IMR-90 (cell line): ENCODE measurements around the gene CENPS. TPM values are rescaled to one million over a fixed set of nuclear protein-coding genes. Genes with fewer than 3 reads are reported as not detected.

Experiments used
- ATAC-seq: fragments of 200-7000 bp; cut with Tn5 transposase; 2 replicates; pipeline ENCODE4 v1.9.1; 2020; ENCODE audit warnings: low read depth, mild to moderate bottlenecking, moderate library complexity
- BruUV-seq: library from RNA; stranded (reverse); fragments of 400-500 nt; replicated peaks from 2 replicates; lab custom pipeline; 2021; lab: Mats Ljungman, UMichigan
- CTCF ChIA-PET: fragments of 300-600 bp; formaldehyde crosslinking; extraction: SDS; loops from one replicate; lab custom pipeline; 2021; ENCODE audit warnings: antibody characterized with exemption; lab: Yijun Ruan, JAX
- POLR2A ChIA-PET: fragments of 300-600 bp; sonication (Branson Sonifier 250); formaldehyde crosslinking; loops from one replicate; lab custom pipeline; 2022; ENCODE audit warnings: antibody characterized with exemption; ENCODE audit not compliant: unreplicated experiment; lab: Charles Lee
- DNase-seq: peaks from one replicate; pipeline ENCODE4 v3.0.0; 2013
- H2AFZ ChIP-seq: replicated peaks from 2 replicates; pipeline ENCODE3; 2013; ENCODE audit warnings: low read length, mild to moderate bottlenecking; ENCODE audit not compliant: poor library complexity
- H2AK5ac ChIP-seq: 2 replicates; pipeline ENCODE4 v1.6.1; 2013; ENCODE audit warnings: low read depth, low read length, inconsistent platforms
- H2AK9ac ChIP-seq: replicated peaks from 2 replicates; pipeline ENCODE3; 2013; ENCODE audit warnings: mild to moderate bottlenecking, low read depth, low read length, moderate library complexity; ENCODE audit not compliant: poor library complexity
- H2BK120ac ChIP-seq: 2 replicates; pipeline ENCODE4 v1.6.1; 2013; ENCODE audit warnings: low read depth, low read length, inconsistent platforms
- H2BK15ac ChIP-seq: 3 replicates; pipeline ENCODE4 v1.6.1; 2013; ENCODE audit warnings: low read depth, low read length, inconsistent platforms
- H2BK20ac ChIP-seq: 2 replicates; pipeline ENCODE4 v1.6.1; 2013; ENCODE audit warnings: low read depth, mild to moderate bottlenecking, inconsistent platforms, low read length, moderate library complexity
- H2BK5ac ChIP-seq: 2 replicates; pipeline ENCODE4 v1.6.1; 2013; ENCODE audit warnings: mild to moderate bottlenecking, low read depth, low read length, inconsistent platforms; ENCODE audit not compliant: poor library complexity, severe bottlenecking
- H3K14ac ChIP-seq: replicated peaks from 2 replicates; pipeline ENCODE4 v1.6.1; 2013; ENCODE audit warnings: low read depth, low read length, inconsistent platforms
- H3K18ac ChIP-seq: 2 replicates; pipeline ENCODE4 v1.6.1; 2013; ENCODE audit warnings: low read depth, low read length, control low read depth
- H3K23ac ChIP-seq: 2 replicates; pipeline ENCODE4 v1.6.1; 2013; ENCODE audit warnings: low read depth, low read length, inconsistent platforms
- H3K27ac ChIP-seq: 2 replicates; pipeline ENCODE4 v1.5.1; 2013; ENCODE audit warnings: mild to moderate bottlenecking, control low read depth, low read length; ENCODE audit not compliant: insufficient read depth
- H3K27me3 ChIP-seq: 2 replicates; pipeline ENCODE4 v1.6.1; 2013; ENCODE audit warnings: low read length; ENCODE audit not compliant: control insufficient read depth, insufficient read depth
- H3K36me3 ChIP-seq: 2 replicates; pipeline ENCODE4 v1.6.1; 2013; ENCODE audit warnings: low read length, mixed read lengths; ENCODE audit not compliant: control insufficient read depth, insufficient read depth
- H3K4ac ChIP-seq: 2 replicates; pipeline ENCODE4 v1.6.1; 2013; ENCODE audit warnings: low read depth, low read length, inconsistent platforms
- H3K4me1 ChIP-seq: 2 replicates; pipeline ENCODE4 v1.6.1; 2013; ENCODE audit warnings: low read length, mixed read lengths; ENCODE audit not compliant: control insufficient read depth, insufficient read depth
- H3K4me2 ChIP-seq: 2 replicates; pipeline ENCODE4 v1.6.1; 2013; ENCODE audit warnings: low read depth, mild to moderate bottlenecking, control low read depth, low read length, moderate library complexity
- H3K4me3 ChIP-seq: 2 replicates; pipeline ENCODE4 v1.5.1; 2013; ENCODE audit warnings: low read depth, mild to moderate bottlenecking, control low read depth, low read length, moderate library complexity; ENCODE audit not compliant: insufficient read depth
- H3K56ac ChIP-seq: 2 replicates; pipeline ENCODE4 v1.6.1; 2013; ENCODE audit warnings: low read length, inconsistent platforms; ENCODE audit not compliant: insufficient read depth; ENCODE audit errors: extremely low read depth
- H3K79me1 ChIP-seq, 2 experiments: 2 replicates each; pipeline ENCODE4 v1.6.1; 2013; ENCODE audit warnings: low read length in 2 of 2, inconsistent platforms in 1 of 2, low read depth in 1 of 2
- H3K9ac ChIP-seq: 2 replicates; pipeline ENCODE4 v1.6.1; 2013; ENCODE audit warnings: low read depth, low read length, control low read depth
- H3K9me1 ChIP-seq: 2 replicates; pipeline ENCODE4 v1.6.1; 2013; ENCODE audit warnings: low read length, inconsistent platforms; ENCODE audit not compliant: insufficient read depth
- H3K9me3 ChIP-seq: 2 replicates; pipeline ENCODE4 v1.6.1; 2013; ENCODE audit warnings: low read length; ENCODE audit not compliant: control insufficient read depth, insufficient read depth
- H4K20me1 ChIP-seq: 2 replicates; pipeline ENCODE4 v1.6.1; 2013; ENCODE audit warnings: low read length, inconsistent platforms; ENCODE audit not compliant: insufficient read depth
- H4K5ac ChIP-seq: 2 replicates; pipeline ENCODE4 v1.6.1; 2013; ENCODE audit warnings: mild to moderate bottlenecking, low read depth, low read length, control low read depth
- H4K8ac ChIP-seq, 2 experiments: 2 replicates each; pipeline ENCODE4 v1.6.1; 2013; ENCODE audit warnings: low read depth in 2 of 2, low read length in 2 of 2, control low read depth in 1 of 2, inconsistent platforms in 1 of 2
- H4K91ac ChIP-seq: 2 replicates; pipeline ENCODE4 v1.6.1; 2013; ENCODE audit warnings: low read depth, low read length, inconsistent platforms; ENCODE audit not compliant: insufficient read depth
- POLR2A ChIP-seq: IDR thresholded peaks from 2 replicates; pipeline ENCODE4 v1.6.1; 2012; ENCODE audit warnings: mild to moderate bottlenecking, low read depth, low read length
- WGBS, 2 experiments: methylation state at CpG; one replicate each; pipeline versions ENCODE4 v1.1.5 to v1.1.7; 2013; ENCODE audit warnings: missing lambda C conversion rate in 2 of 2; ENCODE audit not compliant: insufficient read length in 1 of 2; ENCODE audit errors: extremely low coverage in 2 of 2; 5-methylcytosine and 5-hydroxymethylcytosine counted together
- dilution Hi-C: fragments of 300-500 bp; cut with HindIII; formaldehyde crosslinking; loops from one replicate; pipeline ENCODE4 v1.14.3; 2018; ENCODE audit warnings: low sequenced_read_pairs; ENCODE audit not compliant: unreplicated experiment
- in situ Hi-C: fragments of 300-500 bp; cut with MboI; formaldehyde crosslinking; loops from 3 replicates; pipeline ENCODE4 v1.14.3; 2019; ENCODE audit warnings: low sequenced_read_pairs, inconsistent platforms, mixed read lengths
- intact Hi-C: fragments of 100-400 bp; cut with micrococcal nuclease; formaldehyde crosslinking; loops from 2 replicates; pipeline ENCODE4 v1.10.0; 2022
- polyA plus RNA-seq, 3 experiments: library from polyadenylated mRNA; depleted of rRNA; stranded (reverse); fragments of >200 nt; gene quantifications; 2 replicates each; pipeline ENCODE4 v1.2.3, GENCODE V29; 2012; ENCODE audit warnings: low replicate concordance in 1 of 3
- total RNA-seq: library from RNA; depleted of rRNA; stranded (reverse); fragments of >200 nt; gene quantifications from 2 replicates; pipeline ENCODE4 v1.2.3, GENCODE V29; 2012
- TF ChIP-seq, protein P1 (sequence below): fragments of 150-350 bp; IDR thresholded peaks from 2 replicates; pipeline ENCODE4 v1.6.1; 2016; ENCODE audit warnings: low read depth, mild to moderate bottlenecking, low read length, moderate library complexity, borderline replicate concordance
- TF ChIP-seq, protein P2 (sequence below): conservative IDR thresholded peaks from 2 replicates; pipeline ENCODE4 v1.5.1; 2012; ENCODE audit warnings: mild to moderate bottlenecking, low read depth, low read length, improper control_type of control experiment

Gene CENPS
- total and polyA plus RNA-seq, 2 of the 4 experiments (the other 2 are of a cell fraction) = 9.9 to 12.3 TPM

DNA sequence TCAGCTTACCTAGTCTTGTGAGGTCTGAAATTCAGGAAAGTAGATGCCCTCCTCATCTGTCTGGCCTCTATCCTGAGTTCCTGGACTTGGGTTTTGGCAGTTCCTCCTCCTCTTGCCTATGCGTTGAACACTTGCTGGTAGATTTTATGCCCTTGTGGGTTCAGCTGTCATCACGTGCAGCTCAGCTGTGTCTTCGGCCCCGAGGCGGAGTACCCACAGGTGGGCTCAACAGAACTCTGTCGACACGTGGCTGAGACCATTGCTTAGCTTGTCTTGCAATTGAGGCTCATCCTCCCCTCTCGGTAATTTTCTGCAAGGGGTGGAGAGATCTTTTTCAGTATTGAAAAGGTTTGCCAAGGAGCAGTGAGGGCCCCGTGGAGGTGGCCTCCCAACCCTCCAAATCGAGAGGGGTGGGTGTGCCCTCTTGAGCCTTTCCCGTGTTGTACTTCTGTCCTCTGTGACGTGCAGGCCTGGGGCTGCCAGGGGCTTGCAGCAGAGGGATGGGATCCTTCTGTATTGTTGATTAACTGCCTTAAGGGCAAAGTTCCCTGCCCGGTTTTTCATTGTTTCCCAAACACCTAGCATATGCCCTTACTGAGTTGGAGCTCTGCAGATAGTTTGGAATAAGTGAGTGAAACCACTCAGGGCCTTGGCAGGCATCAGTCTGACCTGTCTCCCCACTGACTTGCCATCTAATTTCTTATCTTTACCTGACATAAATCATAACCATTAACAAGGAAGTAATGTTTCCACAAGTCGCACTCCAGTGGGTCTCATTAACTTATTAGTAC lies 2.9 kb downstream of the CENPS start:
- in situ Hi-C loops = no loop called here

More for the DNA sequence above, 2.9 kb downstream of the CENPS start:
- Histone ChIP-seq H2AFZ (no peak overlapping the region), H3K56ac (no peak overlapping the region), H3K23ac (no peak overlapping the region), H3K9ac (no peak overlapping the region), H2BK15ac (no peak overlapping the region), H3K9me3 (no peaks in the 10 kb centered on the region), H3K9me1 (peaks cover 4% of the 10 kb centered on the region), H2BK5ac (no peak overlapping the region), H3K14ac (no peak overlapping the region), H4K20me1 (no peaks in the 10 kb centered on the region), H2AK9ac (no peak overlapping the region), H3K4me2 (no peak overlapping the region), H2AK5ac (no peak overlapping the region), H4K8ac (no peak overlapping the region), H3K4me1 (peaks cover 2% of the 10 kb centered on the region; the same call in 1 of the 2 replicates), H2BK20ac (no peak overlapping the region), H4K5ac (no peak overlapping the region), H4K91ac (no peak overlapping the region), H3K18ac (no peak overlapping the region), H3K36me3 (peaks cover 2% of the 10 kb centered on the region; the same call in 1 of the 2 replicates), H3K27me3 (no peaks in the 10 kb centered on the region), H2BK120ac (no peak overlapping the region), H3K27ac (no peak overlapping the region), H3K4ac (no peak overlapping the region), H3K79me1 (peaks cover 7 to 28% of the 10 kb centered on the region in 2 experiments; a peak in 3 of 4 replicates), H3K4me3 (no peak overlapping the region)
- DNase-seq = no peak
- no TSS peak for BruUV-seq
- TF ChIP-seq POLR2A = no peak
- TF ChIP-seq, protein P1, sequence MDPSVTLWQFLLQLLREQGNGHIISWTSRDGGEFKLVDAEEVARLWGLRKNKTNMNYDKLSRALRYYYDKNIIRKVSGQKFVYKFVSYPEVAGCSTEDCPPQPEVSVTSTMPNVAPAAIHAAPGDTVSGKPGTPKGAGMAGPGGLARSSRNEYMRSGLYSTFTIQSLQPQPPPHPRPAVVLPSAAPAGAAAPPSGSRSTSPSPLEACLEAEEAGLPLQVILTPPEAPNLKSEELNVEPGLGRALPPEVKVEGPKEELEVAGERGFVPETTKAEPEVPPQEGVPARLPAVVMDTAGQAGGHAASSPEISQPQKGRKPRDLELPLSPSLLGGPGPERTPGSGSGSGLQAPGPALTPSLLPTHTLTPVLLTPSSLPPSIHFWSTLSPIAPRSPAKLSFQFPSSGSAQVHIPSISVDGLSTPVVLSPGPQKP = no peak
- TF ChIP-seq, protein P2, sequence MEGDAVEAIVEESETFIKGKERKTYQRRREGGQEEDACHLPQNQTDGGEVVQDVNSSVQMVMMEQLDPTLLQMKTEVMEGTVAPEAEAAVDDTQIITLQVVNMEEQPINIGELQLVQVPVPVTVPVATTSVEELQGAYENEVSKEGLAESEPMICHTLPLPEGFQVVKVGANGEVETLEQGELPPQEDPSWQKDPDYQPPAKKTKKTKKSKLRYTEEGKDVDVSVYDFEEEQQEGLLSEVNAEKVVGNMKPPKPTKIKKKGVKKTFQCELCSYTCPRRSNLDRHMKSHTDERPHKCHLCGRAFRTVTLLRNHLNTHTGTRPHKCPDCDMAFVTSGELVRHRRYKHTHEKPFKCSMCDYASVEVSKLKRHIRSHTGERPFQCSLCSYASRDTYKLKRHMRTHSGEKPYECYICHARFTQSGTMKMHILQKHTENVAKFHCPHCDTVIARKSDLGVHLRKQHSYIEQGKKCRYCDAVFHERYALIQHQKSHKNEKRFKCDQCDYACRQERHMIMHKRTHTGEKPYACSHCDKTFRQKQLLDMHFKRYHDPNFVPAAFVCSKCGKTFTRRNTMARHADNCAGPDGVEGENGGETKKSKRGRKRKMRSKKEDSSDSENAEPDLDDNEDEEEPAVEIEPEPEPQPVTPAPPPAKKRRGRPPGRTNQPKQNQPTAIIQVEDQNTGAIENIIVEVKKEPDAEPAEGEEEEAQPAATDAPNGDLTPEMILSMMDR = no peak
- intact Hi-C loops = no loop called here
- POLR2A ChIA-PET = no interaction called here
- 100% methylated on average over 2 of the region's 14 CpGs; no CpG with 5 or more reads in 1 of the 2 experiments for WGBS, 2 experiments
- dilution Hi-C loops = no loop called here
- no peak for ATAC-seq
- CTCF ChIA-PET = no interaction called here
